ENCODE data around the gene AGBL5. TPM values are rescaled to one million over a fixed set of nuclear protein-coding genes. Genes with fewer than 3 reads are reported as not detected.

The AGBL5 gene
- total RNA-seq, 2 donors from 2014 or later, result 56.9 to 76.1 TPM

DNA sequence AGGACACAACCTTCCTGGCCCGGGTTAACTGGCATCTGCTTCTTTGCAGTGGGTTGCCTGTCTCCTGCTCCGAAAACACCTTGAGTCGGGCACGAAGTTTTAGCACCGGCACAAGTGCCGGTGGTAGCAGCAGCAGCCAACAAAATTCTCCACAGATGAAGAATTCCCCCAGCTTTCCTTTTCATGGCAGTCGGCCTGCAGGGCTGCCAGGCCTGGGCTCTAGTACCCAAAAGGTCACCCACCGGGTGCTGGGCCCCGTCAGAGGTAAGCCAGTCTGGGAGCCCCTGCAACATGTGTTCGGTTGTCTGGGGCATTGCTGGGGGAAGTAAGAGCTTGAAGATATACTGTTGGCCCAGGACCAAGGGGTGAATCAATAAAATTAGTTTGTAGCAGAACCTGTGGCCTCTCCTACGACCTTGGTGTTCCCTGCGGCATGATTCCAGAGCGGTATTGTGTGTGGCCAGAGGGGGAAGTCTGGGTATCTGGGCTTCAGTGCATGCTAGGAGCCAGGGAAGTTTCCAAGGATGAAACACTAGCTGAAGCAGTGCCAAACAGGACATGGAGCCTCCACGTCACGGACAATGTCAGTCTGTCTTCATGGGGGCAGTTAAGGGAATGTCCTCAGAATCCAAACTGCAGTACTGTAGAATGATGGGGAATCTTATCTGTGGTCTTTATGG is 7.8 kb downstream of the AGBL5 start:
- Mint-ChIP-seq H3K4me3 (no peak overlapping the region), H3K36me3 (ENCODE audit: low read depth) (peaks cover 61% of the 10 kb centered on the region), H3K4me1 (no peaks in the 10 kb centered on the region), H3K27ac (no peak overlapping the region), H3K9me3 (no peaks in the 10 kb centered on the region), H3K27me3 (ENCODE audit: insufficient read depth) (no peaks in the 10 kb centered on the region)
- Histone ChIP-seq H3K27ac (ENCODE audit: low read depth, low read length) (no peak overlapping the region), H3K4me3 (ENCODE audit: low read length) (no peak overlapping the region), H3K27me3 (ENCODE audit: control insufficient read depth, insufficient read depth, low read length, poor library complexity, severe bottlenecking) (no peaks in the 10 kb centered on the region), H3K4me1 (ENCODE audit: control insufficient read depth, insufficient read depth, low read length) (peaks cover 4% of the 10 kb centered on the region), H3K9me3 (ENCODE audit: control insufficient read depth, low read length) (no peaks in the 10 kb centered on the region), H3K9ac (ENCODE audit: extremely low read depth, low read length, poor library complexity, severe bottlenecking) (no peak overlapping the region), H3K36me3 (ENCODE audit: control insufficient read depth, insufficient read depth, low read length) (peaks cover 55% of the 10 kb centered on the region)
- 93 to 99% methylated on average over 11 to 15 of the region's 15 CpGs for WGBS, 2 experiments (ENCODE audit: insufficient coverage in 1 of 2, insufficient read length in 1 of 2)
- no peak for DNase-seq
- no peak for TF ChIP-seq CTCF (conservative IDR thresholded peaks at IDR 0.05)

GRCh38 chr2:27060323-27060722 is 8.9 kb downstream of the AGBL5 start:
- no peaks in the 10 kb centered on the region for H3K27me3 Mint-ChIP-seq (ENCODE audit: insufficient read depth)
- H3K27me3 ChIP-seq (ENCODE audit: control insufficient read depth, insufficient read depth, low read length, poor library complexity, severe bottlenecking), result no peaks in the 10 kb centered on the region
- TF ChIP-seq CTCF (conservative IDR thresholded peaks at IDR 0.05), result no peak
- no peak for DNase-seq
- H3K4me3 Mint-ChIP-seq, result no peak overlapping the region
- WGBS, 2 experiments (ENCODE audit: insufficient coverage in 1 of 2, insufficient read length in 1 of 2), result 96 to 97% methylated on average over 3 of the region's 3 CpGs
- peaks cover 4% of the 10 kb centered on the region for H3K4me1 ChIP-seq (ENCODE audit: control insufficient read depth, insufficient read depth, low read length)
- no peaks in the 10 kb centered on the region for H3K9me3 Mint-ChIP-seq
- peaks cover 51% of the 10 kb centered on the region for H3K36me3 ChIP-seq (ENCODE audit: control insufficient read depth, insufficient read depth, low read length)
- H3K36me3 Mint-ChIP-seq (ENCODE audit: low read depth), result peaks cover 60% of the 10 kb centered on the region
- H3K27ac Mint-ChIP-seq, result no peak overlapping the region
- H3K4me1 Mint-ChIP-seq, result no peaks in the 10 kb centered on the region
- no peak overlapping the region for H3K9ac ChIP-seq (ENCODE audit: extremely low read depth, low read length, poor library complexity, severe bottlenecking)
- H3K4me3 ChIP-seq (ENCODE audit: low read length), result no peak overlapping the region
- no peaks in the 10 kb centered on the region for H3K9me3 ChIP-seq (ENCODE audit: control insufficient read depth, low read length)
- H3K27ac ChIP-seq (ENCODE audit: low read depth, low read length), result no peak overlapping the region

- no peaks in the 10 kb centered on the region for H3K4me1 Mint-ChIP-seq
- H3K4me3 ChIP-seq (ENCODE audit: low read length), result no peak overlapping the region
- no peak overlapping the region for H3K27ac ChIP-seq (ENCODE audit: low read depth, low read length)
- no peaks in the 10 kb centered on the region for H3K27me3 Mint-ChIP-seq (ENCODE audit: insufficient read depth)
- no peaks in the 10 kb centered on the region for H3K9me3 ChIP-seq (ENCODE audit: control insufficient read depth, low read length)
- H3K9ac ChIP-seq (ENCODE audit: extremely low read depth, low read length, poor library complexity, severe bottlenecking), result no peak overlapping the region
- peaks cover 70% of the 10 kb centered on the region for H3K36me3 Mint-ChIP-seq (ENCODE audit: low read depth)
- WGBS, 2 experiments (ENCODE audit: insufficient coverage in 1 of 2, insufficient read length in 1 of 2), result 94 to 97% methylated on average over 3 of the region's 3 CpGs
- no peak overlapping the region for H3K27ac Mint-ChIP-seq
- no peak overlapping the region for H3K4me3 Mint-ChIP-seq
- DNase-seq, result no peak
- no peaks in the 10 kb centered on the region for H3K27me3 ChIP-seq (ENCODE audit: control insufficient read depth, insufficient read depth, low read length, poor library complexity, severe bottlenecking)
- H3K9me3 Mint-ChIP-seq, result no peaks in the 10 kb centered on the region
- peaks cover 63% of the 10 kb centered on the region for H3K36me3 ChIP-seq (ENCODE audit: control insufficient read depth, insufficient read depth, low read length)
- peaks cover 2% of the 10 kb centered on the region for H3K4me1 ChIP-seq (ENCODE audit: control insufficient read depth, insufficient read depth, low read length)
- TF ChIP-seq CTCF (conservative IDR thresholded peaks at IDR 0.05), result no peak
These were observed 13.7 kb downstream of the AGBL5 start for GRCh38 chr2:27065128-27065527.

Data from endodermal cell (in vitro differentiated cells).